ENCODE results near the gene DENR. TPM values are rescaled to one million over a fixed set of nuclear protein-coding genes. Genes with fewer than 3 reads are reported as not detected.

The DENR gene
- 42.7 TPM for total RNA-seq

DNA sequence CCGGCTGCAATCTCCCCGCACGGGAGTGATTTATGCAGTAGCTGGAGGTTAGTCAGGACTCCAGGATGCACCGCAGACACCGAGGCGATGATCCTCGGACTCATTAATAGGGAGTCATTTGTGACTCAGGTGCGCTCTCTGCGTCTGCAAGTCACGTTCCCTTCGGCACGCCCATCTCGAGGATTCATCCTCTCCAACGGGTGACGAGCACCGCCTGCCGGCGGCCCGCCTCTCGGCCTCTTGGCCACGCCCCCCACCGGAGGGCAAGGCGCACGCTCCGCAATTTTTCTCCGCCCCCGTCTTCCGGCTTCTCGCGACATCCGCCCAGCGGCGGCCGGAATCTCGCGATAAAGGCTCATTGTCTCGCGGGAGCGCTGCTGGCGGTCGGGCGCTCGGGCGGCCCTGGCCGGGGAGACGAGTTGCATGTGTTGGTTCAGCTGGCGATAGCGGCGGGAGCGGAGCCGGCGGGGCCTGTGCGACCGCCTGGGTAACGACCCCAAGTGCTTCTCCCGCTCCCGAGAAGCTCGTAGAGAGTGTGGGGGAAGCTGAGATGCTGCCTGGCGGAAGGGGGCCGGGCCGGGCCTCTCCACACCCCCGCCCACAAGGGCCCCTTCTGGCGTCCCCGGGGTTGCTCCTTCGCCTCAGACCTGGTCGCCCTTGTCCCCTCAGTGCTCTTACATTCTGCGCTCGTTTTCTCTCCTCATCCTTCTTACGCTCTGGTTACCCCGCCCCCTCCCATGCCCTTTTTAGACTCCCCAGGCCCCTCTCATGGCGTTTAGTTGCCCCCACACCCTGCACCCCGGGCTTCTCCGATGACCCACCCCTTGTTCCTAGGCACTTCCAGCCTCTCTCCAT lies at the start of gene DENR:
Gene DENR, plus strand, starts transcription at position 361 of the 855 bp plus-strand sequence. CDS start 878 bp downstream, outside the sequence.

DNA sequence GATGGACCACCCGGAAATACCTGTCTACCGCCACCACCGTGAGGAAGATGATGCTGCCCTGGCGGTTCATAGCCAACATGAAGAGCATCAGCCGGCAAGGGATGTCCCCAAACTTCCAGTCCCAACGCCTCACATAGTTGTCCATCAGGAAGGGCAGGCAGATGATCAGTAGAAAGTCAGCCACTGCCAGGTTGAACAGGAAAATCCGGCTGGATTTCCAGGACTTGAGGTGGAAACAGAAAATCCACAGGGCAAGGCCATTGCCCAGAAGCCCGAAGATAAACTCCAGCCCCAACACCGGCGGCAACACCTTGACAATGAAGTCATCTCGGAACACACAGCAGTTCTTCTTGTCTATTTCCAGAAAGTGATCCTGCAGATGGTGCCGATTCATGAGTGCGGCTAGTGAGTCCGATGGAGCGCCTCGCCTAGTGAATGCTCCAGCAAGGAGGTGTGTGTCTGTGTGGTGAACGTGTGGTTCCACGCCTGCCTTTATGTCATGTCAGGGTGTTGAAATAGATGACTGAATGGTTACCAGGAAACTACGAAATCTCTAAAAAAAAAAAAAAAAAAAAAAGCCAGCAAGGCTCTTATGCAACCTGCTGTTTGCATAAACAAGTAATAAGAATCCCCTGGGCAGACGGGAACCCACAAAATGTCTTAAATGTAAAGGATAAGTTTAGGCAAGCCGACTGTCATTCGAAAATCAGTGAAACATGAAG lies 49.6 kb upstream of the DENR start, which contains the start of gene HCAR2:
Gene HCAR2, minus strand, starts transcription at position 468 of the 722 bp plus-strand sequence. Its CDS starts 74 bp downstream, at position 394.

GRCh38 chr12:122716658-122717057 lies 36.0 kb upstream of the DENR start, which contains the start of gene HCAR3:
Gene HCAR3, minus strand, starts transcription at chr12:122716811. Its CDS starts 74 bp downstream, at chr12:122716737.

DNA sequence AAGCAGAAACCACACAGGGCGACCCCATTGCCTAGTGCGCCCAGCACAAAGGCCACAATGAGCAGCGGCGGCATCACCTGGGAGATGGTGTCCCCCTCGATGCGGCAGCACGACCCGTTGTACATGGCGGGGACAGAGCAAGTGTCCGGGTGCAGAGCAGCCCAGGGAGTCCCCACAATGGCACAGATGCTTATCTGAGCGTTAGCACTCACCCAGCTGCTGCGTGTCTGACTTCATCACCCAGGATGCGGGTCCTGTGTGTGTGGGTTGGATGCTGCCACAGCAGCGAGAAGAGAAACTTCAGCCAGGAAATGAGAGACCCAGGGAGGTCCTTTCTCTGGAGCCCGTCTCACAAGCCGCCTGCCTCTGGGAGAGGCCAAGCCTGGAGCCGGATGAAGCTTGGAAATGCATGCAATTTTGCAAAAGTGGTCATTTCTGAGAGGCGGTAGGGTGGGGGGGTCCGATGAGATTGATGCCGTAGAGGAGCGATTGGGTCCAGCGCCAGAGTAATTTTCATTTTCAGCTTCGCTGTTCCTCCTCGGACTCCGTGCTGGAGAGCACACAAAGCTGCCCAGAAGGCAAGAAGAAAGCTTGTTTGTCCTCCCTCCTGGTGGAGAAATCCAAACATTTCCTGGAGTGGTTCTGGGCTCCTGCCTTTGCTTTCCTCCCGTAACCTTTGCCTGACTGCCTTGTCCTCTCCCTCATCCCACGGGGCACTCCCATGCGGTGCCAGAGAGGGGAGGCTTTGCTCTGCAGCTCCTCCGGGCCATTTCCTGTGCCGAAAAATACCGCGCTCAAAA lies 22.2 kb upstream of the DENR start, which contains the start of gene HCAR1:
Gene HCAR1, minus strand, starts transcription at position 630 of the 800 bp plus-strand sequence. Its CDS starts 505 bp downstream, at position 125.

Small RNAs within 50 kb of the gene (small RNA-seq; reads per million reads assigned to genes)
- gene AC026333.2 (ENCODE audit: low replicate concordance) = not detected
- not detected for gene RF00019 (ENCODE audit: low replicate concordance)

Other genes with a start within 250 kb of the DENR start
- gene RSRC2, start 225.9 kb upstream of the DENR start, total RNA-seq = 58.9 TPM
- gene KNTC1, start 225.6 kb upstream of the DENR start, total RNA-seq = 41.7 TPM
- 2.1 TPM for gene HCAR2, start 49.5 kb upstream of the DENR start, total RNA-seq
- 2.3 TPM for gene HCAR3, start 36.0 kb upstream of the DENR start, total RNA-seq
- 3.7 TPM for gene HCAR1, start 22.0 kb upstream of the DENR start, total RNA-seq
- 0.41 TPM for gene CCDC62, start 21.7 kb downstream of the DENR start, total RNA-seq
- gene HIP1R, start 82.6 kb downstream of the DENR start, total RNA-seq = 109 TPM
- 23.8 TPM for gene VPS37B, start 143.3 kb downstream of the DENR start, total RNA-seq
- gene ABCB9, start 213.6 kb downstream of the DENR start, total RNA-seq = 10.9 TPM
- gene OGFOD2, start 222.4 kb downstream of the DENR start, total RNA-seq = 14.2 TPM
- gene ARL6IP4, start 227.9 kb downstream of the DENR start, total RNA-seq = 101 TPM